ENCODE results near the gene RAB11FIP4. TPM values are rescaled to one million over a fixed set of nuclear protein-coding genes. Genes with fewer than 3 reads are reported as not detected.
A peak's percentile ranks its signal among the peaks of the same experiment; 100 is the strongest.

Gene RAB11FIP4
- total and polyA plus RNA-seq, 9 of the 15 experiments (the other 6 are each of a cell fraction or from before 2014, with no cell fraction given), result 0.62 to 16.6 (median 8.9) TPM

DNA sequence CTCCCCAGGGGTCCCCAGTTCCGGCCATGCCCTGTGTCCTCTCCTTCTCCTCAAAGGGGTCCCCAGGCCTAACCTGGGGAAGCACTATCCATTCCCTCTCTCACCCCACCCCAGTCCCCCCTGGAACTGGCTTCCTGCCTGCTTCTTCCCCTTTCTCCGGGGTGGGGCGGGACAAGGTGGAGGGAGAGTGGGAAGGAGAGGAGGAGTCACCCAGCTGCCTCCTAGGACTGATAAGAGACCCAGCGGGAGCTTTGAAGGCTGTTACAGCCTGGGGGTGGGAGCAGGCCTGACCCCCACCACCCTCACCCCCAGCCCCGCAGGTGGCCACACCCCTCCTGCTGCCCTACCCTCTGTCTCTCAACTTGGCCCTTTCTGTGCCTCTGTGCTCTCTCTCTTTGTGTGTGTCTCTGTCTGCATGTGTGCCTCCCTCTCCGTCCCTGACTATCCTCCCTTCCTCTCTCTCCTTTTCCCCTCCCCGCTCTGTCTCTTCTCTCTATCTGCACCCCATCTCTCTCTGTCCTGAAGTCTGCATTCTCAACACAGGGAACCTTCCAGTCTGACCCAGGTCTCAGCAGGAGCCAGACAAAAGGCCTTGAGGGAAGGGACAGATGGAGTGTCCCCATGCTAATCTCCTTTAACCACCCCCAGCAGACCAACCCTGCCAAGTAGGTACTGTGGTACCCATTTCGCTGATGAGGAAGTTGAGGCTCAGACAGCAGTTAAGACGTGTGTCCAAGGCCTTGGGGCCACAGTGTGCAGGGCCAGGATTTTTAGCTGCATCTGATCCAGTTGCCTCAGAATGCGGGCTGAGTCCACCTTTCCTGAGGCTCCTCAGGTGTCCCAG is 66.1 kb downstream of the RAB11FIP4 start (continued):
- TF ChIP-seq, protein P1, sequence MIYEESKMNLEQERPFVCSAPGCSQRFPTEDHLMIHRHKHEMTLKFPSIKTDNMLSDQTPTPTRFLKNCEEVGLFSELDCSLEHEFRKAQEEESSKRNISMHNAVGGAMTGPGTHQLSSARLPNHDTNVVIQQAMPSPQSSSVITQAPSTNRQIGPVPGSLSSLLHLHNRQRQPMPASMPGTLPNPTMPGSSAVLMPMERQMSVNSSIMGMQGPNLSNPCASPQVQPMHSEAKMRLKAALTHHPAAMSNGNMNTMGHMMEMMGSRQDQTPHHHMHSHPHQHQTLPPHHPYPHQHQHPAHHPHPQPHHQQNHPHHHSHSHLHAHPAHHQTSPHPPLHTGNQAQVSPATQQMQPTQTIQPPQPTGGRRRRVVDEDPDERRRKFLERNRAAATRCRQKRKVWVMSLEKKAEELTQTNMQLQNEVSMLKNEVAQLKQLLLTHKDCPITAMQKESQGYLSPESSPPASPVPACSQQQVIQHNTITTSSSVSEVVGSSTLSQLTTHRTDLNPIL (CRISPR knock-in tag; IDR thresholded peaks at IDR 0.05), result no peak
- TF ChIP-seq TAF9B (IDR thresholded peaks at IDR 0.05; ENCODE audit: partially characterized antibody) (no peak), HDAC2 (IDR thresholded peaks at IDR 0.05) (no peak), ZNF717 (CRISPR knock-in tag; IDR thresholded peaks at IDR 0.05) (no peak), L3MBTL2 (IDR thresholded peaks at IDR 0.05) (no peak), ZNF707 (CRISPR knock-in tag; conservative IDR thresholded peaks at IDR 0.05) (no peak), RFX1 (IDR thresholded peaks at IDR 0.05) (no peak), SMAD2 (IDR thresholded peaks at IDR 0.05; ENCODE audit: low read depth, low read length) (no peak), POLR2AphosphoS2 (IDR thresholded peaks at IDR 0.05; ENCODE audit: low read length) (no peak), DPF2 (IDR thresholded peaks at IDR 0.05) (peak; percentile 73), NR2C1 (IDR thresholded peaks at IDR 0.05) (no peak), NR2C1 (tag; IDR thresholded peaks at IDR 0.05) (peak; percentile 4; the same call in 1 of the 2 replicates), PCBP2 (IDR thresholded peaks at IDR 0.05; ENCODE audit: low read depth, low read length, poor library complexity, severe bottlenecking) (no peak), RBM14 (IDR thresholded peaks at IDR 0.05; ENCODE audit: borderline replicate concordance, insufficient read depth, low read depth, low read length) (no peak), ZNF311 (CRISPR knock-in tag; IDR thresholded peaks at IDR 0.05) (no peak)
- TF ChIP-seq, protein P2, sequence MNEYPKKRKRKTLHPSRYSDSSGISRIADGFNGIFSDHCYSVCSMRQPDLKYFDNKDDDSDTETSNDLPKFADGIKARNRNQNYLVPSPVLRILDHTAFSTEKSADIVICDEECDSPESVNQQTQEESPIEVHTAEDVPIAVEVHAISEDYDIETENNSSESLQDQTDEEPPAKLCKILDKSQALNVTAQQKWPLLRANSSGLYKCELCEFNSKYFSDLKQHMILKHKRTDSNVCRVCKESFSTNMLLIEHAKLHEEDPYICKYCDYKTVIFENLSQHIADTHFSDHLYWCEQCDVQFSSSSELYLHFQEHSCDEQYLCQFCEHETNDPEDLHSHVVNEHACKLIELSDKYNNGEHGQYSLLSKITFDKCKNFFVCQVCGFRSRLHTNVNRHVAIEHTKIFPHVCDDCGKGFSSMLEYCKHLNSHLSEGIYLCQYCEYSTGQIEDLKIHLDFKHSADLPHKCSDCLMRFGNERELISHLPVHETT (CRISPR knock-in tag; conservative IDR thresholded peaks at IDR 0.05 in 1 of 2, IDR thresholded peaks at IDR 0.05 in 1 of 2), result no peak
- TF ChIP-seq, protein P3, sequence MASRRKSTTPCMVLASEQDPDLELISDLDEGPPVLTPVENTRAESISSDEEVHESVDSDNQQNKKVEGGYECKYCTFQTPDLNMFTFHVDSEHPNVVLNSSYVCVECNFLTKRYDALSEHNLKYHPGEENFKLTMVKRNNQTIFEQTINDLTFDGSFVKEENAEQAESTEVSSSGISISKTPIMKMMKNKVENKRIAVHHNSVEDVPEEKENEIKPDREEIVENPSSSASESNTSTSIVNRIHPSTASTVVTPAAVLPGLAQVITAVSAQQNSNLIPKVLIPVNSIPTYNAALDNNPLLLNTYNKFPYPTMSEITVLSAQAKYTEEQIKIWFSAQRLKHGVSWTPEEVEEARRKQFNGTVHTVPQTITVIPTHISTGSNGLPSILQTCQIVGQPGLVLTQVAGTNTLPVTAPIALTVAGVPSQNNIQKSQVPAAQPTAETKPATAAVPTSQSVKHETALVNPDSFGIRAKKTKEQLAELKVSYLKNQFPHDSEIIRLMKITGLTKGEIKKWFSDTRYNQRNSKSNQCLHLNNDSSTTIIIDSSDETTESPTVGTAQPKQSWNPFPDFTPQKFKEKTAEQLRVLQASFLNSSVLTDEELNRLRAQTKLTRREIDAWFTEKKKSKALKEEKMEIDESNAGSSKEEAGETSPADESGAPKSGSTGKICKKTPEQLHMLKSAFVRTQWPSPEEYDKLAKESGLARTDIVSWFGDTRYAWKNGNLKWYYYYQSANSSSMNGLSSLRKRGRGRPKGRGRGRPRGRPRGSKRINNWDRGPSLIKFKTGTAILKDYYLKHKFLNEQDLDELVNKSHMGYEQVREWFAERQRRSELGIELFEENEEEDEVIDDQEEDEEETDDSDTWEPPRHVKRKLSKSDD (conservative IDR thresholded peaks at IDR 0.05; ENCODE audit: low read length), result no peak
- TF ChIP-seq, protein P4, sequence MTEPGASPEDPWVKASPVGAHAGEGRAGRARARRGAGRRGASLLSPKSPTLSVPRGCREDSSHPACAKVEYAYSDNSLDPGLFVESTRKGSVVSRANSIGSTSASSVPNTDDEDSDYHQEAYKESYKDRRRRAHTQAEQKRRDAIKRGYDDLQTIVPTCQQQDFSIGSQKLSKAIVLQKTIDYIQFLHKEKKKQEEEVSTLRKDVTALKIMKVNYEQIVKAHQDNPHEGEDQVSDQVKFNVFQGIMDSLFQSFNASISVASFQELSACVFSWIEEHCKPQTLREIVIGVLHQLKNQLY (CRISPR knock-in tag; conservative IDR thresholded peaks at IDR 0.05), result no peak
- TF ChIP-seq, protein P5, sequence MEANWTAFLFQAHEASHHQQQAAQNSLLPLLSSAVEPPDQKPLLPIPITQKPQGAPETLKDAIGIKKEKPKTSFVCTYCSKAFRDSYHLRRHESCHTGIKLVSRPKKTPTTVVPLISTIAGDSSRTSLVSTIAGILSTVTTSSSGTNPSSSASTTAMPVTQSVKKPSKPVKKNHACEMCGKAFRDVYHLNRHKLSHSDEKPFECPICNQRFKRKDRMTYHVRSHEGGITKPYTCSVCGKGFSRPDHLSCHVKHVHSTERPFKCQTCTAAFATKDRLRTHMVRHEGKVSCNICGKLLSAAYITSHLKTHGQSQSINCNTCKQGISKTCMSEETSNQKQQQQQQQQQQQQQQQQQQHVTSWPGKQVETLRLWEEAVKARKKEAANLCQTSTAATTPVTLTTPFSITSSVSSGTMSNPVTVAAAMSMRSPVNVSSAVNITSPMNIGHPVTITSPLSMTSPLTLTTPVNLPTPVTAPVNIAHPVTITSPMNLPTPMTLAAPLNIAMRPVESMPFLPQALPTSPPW (CRISPR knock-in tag; IDR thresholded peaks at IDR 0.05), result peak; percentile 86

Data from K562 (cell line).